HTR-8/SVneo (cell line): ENCODE measurements around the gene TMEM255B.
"Not testable (repeated sequence)": the region's sequence is repeated elsewhere in the genome, so short reads cannot be mapped to it uniquely, and the experiment has no call there.

ENCODE experiments used
- DNase-seq: peaks from one replicate; pipeline ENCODE4 v3.0.0; 2011; ENCODE audit warnings: low spot score, mixed read lengths; ENCODE audit not compliant: insufficient read length
- FAIRE-seq: peaks from 2 replicates; lab custom pipeline; 2011; peaks lifted over from hg19 to GRCh38; lab: Jason Lieb, UNC

Gene TMEM255B

DNA sequence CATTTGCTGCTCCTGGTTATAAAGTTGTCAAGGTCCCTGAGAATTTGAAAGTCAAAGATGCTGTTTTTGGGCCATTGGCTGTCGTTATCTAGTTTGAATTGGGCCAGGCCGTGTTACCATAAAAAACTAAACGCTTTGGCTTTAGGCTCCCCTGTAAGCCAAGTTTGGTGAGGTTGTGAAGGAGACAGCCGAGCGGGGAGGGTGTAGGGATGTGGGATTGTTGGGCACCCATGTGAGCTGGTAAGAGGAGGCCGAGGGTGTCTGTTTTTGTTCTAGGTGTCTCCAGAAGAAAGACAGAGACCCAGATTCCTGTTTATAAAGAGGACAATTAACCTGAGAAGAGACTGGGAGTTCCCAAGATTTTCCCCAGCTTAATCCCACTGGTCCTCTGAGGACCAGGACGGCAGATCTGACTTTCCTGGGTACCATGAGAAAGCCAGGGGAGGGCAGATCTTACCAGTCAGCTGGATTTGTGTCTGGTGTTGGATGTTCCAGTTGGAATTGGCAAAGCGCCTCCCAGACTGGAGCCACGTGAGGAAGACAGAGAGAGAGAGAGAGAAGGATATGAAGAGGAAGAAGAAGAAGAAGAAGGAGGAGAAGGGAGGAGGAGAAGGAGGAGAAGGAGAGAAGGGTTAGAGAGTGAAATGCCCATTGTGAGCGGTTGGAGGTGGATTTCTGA lies 25.1 kb downstream of the TMEM255B start:
- no peak for FAIRE-seq
- no peak for DNase-seq

DNA sequence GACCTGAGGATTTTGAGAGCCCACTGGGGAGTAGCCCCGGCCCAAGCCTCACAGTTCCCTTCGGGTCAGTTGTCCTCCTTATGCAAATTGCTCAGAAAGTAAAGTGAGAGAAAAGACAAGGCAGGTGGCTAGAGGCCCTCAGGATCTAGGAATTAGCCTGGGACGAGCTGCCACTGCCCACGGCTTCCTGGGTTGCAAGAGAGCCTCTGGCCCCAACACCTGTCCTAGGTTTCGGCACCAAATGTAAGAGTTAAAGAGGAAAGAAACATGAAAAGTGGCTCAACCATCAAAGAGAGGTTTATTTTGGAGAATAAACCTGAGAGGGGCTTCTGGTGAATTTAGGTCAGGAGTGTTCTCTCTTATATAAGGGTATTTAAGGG lies 25.6 kb downstream of the TMEM255B start:
- FAIRE-seq (no peak), DNase-seq (no peak)

DNA sequence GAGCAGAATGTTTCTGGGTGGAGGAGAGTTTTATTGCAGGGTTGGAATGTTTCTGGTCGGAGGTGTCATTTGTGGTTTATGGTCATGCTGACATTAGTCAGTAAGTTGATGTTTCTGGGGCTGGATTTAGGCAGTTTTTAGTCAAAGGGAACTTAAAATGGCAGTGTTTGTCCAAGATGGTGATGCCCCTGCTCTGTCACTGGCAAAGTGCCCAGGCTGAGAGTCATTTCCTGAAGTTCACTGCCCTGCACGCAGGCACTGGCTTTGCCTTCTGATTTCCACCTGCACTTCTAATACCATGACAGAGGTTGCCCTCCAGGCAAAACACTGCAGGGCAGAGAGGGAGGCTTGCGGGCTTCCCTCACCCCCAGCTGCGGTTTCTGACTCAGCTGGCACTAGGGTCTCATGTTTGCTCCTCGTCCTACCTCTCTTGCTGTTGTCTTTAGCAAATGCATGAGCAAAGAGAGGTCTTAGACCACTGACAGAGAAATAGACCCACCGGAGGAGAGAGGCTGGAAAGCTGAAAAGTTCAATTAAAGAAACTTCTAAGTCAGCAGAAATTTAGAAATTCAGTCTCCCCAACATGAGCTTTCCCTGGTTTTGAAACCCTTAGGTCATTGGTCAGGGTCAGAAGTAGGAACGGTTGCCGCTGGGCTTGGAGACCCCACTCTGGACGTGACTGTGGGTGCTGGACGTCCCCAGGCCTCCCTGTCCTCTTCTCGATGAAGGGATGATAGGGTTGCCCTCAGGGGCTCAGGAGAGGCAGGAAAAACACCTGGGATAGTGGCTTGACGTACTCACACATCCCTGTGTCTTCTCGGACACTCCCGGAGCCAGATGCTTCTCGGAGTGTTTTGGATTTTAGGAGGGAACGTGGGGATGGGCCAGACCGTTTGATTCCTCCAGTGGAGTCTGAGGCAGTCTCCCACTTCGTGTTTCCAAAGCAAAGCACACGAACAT lies 26.3 kb downstream of the TMEM255B start:
- FAIRE-seq (no peak), DNase-seq (peak; percentile 64)

DNA sequence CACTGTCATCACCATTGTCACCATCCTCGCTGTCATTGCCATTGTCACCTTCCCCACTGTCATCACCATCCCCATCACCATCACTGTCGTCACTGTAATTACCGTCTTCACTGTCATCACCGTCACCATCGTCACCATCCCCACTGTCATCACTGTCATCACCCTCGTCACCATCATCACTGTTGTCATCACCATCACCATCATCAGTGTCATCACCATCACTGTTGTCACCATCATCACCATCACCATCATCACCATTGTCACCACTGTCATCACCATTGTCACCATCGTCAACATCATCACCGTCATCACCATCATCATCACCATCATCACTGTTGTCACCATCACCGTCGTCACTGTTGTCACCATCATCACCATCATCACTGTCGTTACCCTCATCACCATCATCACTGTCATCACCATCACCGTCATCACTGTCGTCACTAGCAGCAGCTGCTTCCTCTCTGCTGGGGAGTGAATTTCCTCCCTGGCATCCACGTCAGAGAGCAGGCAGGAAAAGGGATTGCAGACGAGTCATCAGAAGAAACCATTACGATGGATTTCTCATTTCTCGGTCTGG lies 27.3 kb downstream of the TMEM255B start:
- FAIRE-seq: peak; percentile 98
- DNase-seq: peak; percentile 29

DNA sequence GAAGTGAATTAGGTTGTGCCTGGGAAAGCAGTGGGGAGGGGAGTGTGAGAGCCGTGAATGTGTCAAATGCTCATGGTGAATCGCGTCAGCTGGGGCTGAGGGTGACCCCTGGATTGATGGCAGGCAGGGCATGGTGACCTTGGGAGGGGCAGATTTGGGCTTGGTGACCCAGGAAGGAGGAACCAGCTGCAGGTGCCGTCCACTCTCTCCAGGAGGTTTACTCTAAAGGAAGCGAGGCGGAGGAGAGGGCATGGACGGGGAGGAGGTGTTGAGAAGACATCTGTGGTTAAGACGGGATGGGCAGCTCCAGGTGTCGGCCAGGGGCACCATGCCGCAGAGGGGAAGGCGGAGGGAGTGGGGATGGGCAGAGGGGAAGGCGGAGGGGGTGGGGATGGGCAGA lies 28.7 kb downstream of the TMEM255B start:
- FAIRE-seq (no peak), DNase-seq (no peak)

DNA sequence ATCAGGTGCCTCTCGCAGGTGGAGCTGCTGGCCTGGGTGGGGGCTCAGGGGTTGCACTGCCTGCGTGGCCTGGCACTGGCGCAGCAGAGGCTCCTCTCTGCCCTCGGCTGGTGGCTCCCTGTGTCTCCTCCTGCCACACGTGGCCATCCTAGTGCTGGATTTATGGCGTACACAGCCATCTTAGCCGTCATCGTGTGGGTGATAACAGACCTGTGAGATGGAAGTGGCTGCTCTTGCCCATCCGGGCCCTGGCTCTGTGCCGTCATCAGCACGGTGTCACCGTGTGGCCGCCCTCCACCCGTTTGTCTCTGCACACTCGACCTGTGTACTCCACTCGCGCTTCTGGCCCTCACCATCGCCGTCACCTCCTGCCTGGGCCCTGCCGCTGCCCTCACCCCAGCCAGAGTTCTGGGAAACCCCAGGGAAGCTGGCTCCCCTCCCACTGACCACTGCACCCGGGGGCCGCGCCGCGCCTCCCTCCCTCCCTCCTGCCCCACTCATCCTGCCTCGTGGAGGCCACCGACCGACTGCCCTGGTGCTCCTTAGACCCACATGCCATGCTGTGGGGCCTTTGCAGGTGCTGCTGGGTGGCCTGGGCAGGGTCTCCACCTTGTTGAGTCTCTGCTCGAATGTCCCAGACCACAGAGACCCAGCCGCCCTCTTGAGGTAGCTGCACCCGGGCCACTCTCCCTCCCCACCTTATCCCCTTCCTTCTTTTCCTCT lies 29.5 kb downstream of the TMEM255B start:
- FAIRE-seq (no peak), DNase-seq (no peak)

DNA sequence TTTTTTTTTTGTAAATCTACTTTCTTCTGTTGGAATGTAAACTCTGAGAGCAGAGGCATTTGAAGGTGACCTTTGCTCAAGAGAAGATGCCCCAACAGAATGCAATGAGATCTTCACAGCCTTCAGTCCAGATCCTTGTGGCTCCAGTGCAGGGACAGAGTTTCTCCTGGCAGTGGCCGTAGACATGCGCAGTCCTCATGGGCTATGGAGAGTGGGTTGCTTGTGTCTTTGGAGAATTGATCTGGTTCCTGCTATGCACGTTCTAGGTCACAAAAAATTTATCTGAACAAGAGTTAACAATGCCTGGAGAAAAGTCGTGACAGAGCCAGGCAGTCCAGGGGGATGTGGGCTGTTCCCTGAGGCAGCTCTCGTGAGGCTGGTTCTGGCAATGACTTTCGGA lies 30.1 kb downstream of the TMEM255B start:
- FAIRE-seq (no peak), DNase-seq (no peak)

DNA sequence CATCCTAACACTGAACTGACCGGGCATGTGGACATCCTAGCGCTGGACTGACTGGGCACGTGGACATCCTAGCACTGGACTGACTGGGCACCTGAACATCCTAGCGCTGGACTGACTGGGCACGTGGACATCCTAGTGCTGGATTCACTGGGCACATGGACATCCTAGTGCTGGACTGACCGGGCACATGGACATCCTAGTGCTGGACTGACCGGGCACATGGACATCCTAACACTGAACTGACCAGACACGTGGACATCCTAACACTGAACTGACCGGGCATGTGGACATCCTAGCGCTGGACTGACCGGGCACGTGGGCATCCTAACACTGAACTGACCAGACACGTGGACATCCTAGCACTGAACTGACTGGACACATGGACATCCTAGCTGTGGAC lies 30.9 kb downstream of the TMEM255B start:
- not testable (repeated sequence) for FAIRE-seq, DNase-seq

DNA sequence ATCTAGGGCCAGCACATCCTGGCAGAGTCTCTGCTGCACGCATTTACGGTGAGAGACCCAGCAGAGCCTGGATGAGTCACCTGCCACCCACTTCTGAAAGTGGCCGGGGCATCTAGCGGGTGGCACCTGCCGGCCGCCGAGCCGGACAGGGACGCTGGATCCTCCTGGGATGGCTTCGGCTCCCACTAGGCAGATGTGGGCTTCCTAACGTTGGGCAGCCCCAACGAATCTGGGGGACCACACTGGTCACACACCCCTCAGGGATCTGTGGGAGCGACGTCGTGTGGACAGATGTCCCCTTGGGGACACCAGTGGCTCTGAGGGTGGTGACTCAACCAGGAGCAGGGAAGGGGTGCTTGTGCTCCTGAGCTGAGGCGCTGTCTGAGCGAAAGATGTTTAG lies 32.2 kb downstream of the TMEM255B start:
- FAIRE-seq (no peak), DNase-seq (no peak)

DNA sequence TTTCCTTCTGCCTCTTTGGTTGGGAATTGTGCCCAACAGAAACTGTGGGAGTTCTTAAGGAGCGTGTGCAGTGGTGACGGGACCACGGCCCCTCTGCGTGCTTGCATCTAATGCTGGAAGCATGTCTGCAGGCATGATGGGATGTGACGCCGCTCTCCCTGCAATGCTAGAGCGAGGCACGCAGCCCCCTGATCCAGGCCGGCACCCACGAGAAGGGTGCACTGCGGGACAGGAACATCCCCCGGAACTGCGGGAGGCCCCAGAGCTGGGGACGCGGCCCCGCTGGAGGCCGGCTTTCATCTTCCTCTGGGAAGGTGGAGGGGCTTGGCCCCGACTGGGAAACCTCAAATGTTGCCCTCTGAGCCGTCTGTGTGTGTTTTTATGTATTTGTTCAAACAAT lies 32.7 kb downstream of the TMEM255B start:
- DNase-seq: no peak
- FAIRE-seq: no peak

DNA sequence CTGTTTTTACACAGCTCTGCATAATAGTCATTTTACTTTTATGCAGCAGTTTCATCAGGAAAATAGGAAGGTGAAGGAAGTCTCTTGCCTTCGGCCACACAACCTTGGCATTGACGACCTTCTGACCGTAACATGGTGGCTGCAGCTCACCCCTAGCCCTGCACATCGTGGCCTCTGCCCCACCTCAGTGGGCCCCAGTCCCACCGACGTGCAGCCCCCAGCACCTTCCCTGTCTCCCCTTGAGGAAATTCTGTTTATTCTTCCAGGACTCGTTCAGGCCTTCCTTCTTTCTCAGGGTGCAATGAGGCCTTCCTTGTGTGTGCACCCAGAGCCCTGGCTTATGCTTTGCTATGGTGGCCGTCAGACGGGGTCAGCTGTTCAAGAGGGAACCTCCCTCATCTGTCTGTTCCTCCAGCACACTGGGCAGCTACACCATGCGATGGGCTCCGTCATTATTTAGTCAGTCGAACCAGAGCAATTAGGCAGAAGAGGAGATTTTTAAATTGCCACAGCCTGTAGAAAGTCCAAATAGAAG lies 33.3 kb downstream of the TMEM255B start:
- DNase-seq (no peak), FAIRE-seq (no peak)

DNA sequence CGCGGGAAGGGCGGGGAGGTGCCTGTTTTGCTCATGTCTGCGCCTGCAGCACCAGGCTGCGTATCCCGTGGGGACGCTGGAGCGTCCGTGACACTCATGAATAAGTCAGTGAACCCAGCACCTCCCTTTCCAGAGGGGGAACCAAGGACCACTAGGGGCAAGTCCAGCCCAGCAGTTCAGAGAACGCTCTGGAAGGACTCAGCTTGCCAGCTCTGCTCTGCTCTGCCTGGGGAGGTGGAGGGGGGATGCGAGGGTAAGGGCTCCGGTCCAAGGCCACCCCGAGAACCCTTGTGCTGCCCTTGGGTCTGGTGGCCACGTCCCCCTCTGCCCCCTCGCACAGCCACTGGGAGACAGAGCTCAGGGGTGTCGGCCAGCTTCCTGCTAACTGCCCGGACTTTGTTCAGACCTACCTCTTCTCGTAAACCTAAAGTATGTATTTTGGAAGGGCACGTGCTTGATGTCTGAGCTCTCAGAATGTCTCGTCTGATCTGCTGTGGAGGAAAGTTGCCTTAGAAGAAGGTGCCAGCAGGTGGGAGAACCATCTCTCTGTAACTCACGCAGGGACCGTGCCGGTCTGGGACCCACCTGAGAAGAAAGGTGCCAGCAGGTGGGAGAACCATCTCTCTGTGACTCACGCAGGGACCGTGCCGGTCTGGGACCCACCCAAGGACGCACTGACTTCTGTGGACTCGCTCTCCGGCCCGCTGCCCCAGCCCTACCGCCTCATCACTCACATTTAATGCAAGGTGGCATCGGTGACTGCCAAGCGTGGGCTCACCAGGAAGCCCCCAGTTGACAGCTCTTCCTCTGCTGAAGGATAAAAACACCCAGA lies 34.1 kb downstream of the TMEM255B start:
- FAIRE-seq (no peak), DNase-seq (no peak)

DNA sequence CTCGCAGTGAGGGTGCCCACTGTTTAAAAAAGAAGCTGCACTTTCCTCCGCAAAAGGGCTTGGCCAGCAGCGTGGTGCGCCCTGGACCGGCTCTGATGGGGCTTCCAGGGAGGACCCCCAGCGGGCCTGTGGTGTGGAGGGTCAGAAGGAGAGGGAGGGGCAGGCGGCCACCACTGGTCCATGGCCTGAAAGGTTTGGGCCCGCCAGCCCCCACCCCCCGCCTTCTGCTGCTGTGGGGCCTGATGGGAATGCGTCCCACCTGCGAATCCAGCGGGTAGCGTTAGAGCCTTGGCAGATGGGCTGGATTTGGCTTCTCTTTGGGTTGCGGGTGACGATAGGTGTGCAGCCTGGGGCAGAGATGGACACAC lies 34.7 kb downstream of the TMEM255B start:
- FAIRE-seq: no peak
- DNase-seq: no peak

DNA sequence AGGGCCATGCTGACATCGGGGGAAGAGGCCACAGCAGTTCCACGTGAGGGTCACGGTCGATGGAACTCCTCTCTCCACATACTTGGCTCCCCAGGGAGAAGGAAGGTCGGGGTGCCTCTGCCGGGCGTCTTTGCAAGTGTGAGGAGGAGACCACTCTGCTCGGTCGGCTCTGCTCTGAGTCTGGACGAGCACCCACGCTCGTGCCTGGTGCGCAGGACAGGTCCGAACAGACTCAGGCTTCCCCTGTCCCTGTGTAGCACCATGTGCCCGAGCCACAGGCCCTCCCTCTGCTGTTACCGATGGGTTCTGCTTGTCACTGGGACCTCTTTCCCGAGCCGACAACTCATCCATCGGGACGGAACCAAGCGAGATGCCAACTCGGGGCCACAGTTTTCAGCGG lies 35.1 kb downstream of the TMEM255B start:
- FAIRE-seq (no peak), DNase-seq (no peak)

DNA sequence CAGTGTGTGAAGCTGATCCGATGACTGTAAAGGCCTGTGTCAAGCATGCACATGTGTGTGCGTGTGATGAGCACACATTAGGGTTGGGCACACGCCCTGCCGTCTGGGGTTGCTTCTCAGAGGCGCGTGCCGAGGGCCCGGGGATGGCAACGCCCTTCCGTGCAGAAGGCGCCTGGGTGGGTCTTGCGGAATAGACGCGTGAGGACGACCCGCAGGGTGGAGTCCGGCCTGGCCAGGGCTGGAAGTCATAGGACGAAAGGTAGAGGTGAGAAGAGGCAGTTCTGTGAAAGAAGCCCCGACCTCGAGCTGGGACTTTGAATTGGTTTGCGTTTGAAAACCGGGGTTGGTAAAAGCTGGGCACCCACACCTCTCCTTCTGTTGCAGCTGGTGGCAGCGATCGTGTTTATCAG lies 35.7 kb downstream of the TMEM255B start:
- DNase-seq (no peak), FAIRE-seq (no peak)

DNA sequence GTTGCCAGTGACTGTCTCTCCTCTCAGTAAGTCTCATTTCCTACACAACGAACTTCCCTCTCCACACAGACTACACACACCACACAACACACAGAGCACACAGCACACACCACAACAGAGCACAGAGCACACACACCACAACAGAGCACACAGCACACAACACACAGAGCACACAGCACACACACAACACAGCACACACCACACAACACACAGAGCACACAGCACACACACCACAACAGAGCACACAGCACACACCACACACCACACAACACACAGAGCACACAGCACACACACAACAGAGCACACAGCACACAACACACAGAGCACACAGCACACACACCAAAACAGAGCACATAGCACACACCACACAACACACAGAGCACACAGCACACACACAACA lies 36.3 kb downstream of the TMEM255B start:
- DNase-seq: not testable (repeated sequence)
- FAIRE-seq: peak; percentile 98

DNA sequence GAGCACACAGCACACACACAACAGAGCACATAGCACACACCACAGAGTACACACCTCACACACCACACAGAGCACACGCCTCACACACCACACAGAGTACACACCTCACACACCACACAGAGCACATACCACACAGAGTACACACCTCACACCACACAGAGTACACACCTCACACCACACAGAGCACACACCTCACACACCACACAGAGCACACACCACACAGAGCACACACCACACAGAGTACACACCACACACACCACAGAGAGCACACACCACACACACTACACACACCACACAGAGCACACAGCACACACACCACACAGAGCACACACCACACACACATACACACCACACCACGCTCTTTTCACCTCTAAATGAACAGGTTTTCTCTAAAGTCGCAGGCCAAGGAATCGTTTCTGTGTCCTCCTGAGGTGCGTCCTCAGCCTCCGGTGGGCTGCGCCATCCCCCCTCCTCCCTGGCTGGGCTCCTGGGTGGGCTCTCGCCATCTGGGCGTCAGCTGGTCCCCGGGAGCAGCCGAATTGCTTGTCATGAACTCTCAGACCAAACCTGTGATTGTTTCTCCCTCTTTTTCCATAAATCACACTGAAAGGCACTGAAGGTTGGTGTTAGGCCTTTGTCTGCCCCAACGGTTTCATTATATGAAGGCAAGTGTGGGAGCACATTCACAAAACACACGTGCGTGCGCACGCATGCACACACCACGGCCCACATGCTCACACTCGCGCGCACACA lies 37.4 kb downstream of the TMEM255B start:
- FAIRE-seq: peak; percentile 92
- DNase-seq: no peak

DNA sequence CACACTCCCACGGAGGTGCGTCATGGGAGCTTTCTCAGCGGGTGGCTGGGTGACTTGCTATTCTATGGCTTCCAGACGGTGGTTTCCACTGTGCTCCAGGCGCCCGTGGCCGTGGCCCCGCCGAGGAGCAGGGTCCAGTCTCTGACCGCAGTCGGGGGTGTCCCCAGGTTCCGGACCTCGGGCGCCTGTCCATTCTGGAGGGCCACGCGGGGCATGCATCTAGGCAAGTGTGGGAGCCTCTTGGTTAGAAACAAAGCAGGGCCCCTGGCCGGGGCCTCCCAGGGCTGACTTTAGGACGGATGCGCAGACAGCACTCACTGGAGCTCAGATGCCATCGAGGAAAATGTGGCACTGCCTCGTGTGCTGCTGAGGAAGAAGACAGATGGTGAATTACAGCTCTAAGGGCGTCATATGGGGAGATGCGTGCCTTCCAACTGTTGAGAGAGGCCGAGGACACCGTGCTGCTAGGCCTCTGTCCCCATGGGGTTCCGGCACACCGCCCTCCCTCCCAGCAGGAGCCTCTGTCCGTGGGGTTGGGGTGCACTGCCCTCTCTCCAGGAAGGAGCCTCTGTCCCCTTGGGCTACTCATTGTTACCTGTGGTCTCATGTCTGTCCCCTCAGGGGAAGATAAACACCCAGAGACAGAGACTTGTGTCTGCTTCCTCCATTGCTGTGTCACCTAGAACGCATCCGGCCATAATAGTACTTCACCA lies 38.1 kb downstream of the TMEM255B start:
- no peak for FAIRE-seq

More for the DNA sequence above, 38.1 kb downstream of the TMEM255B start:
- no peak for DNase-seq
